Uterus (tissue), 2 donors: ENCODE measurements around the gene GPR107.

Experiments used
- CTCF ChIP-seq, 4 experiments: fragments of 200-600 bp in 2 of 4; fragments of 450-650 bp in 2 of 4; sonication (generic) in 2 of 4; IDR thresholded peaks; one replicate each; pipeline ENCODE4 v1.5.1; 2016 to 2019; ENCODE audit warnings: antibody characterized with exemption in 4 of 4, mild to moderate bottlenecking in 2 of 4, moderate library complexity in 1 of 4
- POLR2A ChIP-seq, 2 donors: fragments of 450-650 bp; IDR thresholded peaks; one replicate each; pipeline ENCODE4 v1.6.1; 2016; ENCODE audit warnings: antibody characterized with exemption in 2 of 2, mild to moderate bottlenecking in 1 of 2, moderate library complexity in 1 of 2

- TF ChIP-seq CTCF (IDR thresholded peaks at IDR 0.05), result no peak
- no peak for TF ChIP-seq POLR2A (IDR thresholded peaks at IDR 0.05)
These were observed 123.1 kb downstream of the GPR107 start for GRCh38 chr9:130176760-130177159.
